ENCODE measurements around the gene GAPDHS.

GAPDHS gene

DNA sequence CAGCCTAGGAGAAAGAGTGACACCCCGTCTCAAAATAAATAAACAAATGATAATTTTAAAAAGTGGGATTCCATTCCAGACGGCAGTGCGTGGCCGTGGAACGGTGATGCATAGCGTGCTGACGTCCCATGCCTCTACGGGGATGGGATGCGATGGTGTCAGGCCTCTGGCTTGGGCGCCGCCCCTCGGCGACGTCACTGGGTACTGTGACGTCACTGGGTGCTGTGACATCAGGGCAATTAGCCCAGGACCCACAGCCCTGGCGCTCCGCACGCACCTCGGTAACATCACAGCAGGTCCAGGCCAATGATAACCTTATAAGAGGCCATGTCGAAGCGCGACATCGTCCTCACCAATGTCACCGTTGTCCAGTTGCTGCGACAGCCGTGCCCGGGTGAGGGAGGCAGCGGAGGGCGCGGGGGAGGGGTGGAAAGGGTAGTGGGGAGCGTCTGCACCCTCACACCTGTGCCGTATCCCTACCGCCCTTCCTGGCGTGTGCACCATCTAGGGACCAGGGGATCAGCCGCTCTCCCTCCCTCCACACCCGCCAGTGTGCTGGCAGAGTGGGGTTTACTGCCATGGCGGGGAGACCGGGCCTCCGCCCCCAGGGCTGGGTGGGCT lies at the start of gene GAPDHS:
GAPDHS (plus strand) TSS at position 256 of the 621 bp plus-strand sequence; CDS start at position 328, 72 bp downstream.
- H3K27ac Mint-ChIP-seq, result no peak within 1 kb of the TSS
- H3K27me3 Mint-ChIP-seq, result peaks cover 45% of the 10 kb centered on the region
- H3K9me3 Mint-ChIP-seq, result no peaks in the 10 kb centered on the region
- no peak for ATAC-seq
- peak within 1 kb of the TSS; percentile 23 for H3K4me3 Mint-ChIP-seq
- H3K36me3 Mint-ChIP-seq, result no peaks in the 10 kb centered on the region
- H3K4me1 Mint-ChIP-seq, result peaks cover 16% of the 10 kb centered on the region

DNA sequence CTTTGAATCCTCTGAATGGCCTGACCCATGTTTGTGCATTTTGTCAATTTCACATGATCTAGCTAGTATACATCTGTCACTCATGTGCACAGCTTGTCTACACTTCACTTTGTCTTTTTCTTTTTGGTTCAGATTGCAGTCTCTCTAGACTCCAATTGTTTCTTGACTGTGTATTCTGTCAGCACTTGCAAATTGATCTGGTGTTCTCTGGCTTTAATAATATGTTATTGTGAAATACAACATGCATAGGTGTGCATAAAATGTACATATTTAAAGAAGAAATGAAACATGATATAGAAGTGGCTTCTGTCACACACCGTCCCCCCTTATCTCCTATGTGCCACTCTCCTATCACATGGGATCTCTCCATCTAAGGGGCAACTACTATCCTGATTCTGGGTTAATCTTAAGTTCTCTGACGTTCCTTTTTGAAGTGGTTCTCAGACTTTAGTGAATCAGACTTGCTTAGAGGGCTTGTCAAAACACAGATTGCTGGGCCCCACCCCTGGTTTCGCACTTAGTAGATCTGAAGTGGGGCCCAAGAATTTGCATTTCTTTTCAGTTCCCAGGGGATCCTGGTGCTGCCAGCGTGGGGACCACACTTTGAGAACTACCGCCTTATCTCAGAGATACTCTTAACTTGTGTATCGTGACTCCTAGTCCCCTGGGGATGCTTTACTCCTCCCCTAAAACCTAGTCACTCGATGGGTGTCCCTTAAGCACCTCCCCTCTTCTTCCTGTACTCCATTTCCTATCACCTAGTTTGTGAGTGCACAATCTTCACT lies 48.8 kb upstream of the GAPDHS start:
- Mint-ChIP-seq H3K4me3 (peak overlapping the region; percentile 28), H3K4me1 (peaks cover 14% of the 10 kb centered on the region), H3K27me3 (no peaks in the 10 kb centered on the region), H3K27ac (peak overlapping the region; percentile 68), H3K36me3 (no peaks in the 10 kb centered on the region), H3K9me3 (no peaks in the 10 kb centered on the region)
- ATAC-seq, result peak; percentile 97

DNA sequence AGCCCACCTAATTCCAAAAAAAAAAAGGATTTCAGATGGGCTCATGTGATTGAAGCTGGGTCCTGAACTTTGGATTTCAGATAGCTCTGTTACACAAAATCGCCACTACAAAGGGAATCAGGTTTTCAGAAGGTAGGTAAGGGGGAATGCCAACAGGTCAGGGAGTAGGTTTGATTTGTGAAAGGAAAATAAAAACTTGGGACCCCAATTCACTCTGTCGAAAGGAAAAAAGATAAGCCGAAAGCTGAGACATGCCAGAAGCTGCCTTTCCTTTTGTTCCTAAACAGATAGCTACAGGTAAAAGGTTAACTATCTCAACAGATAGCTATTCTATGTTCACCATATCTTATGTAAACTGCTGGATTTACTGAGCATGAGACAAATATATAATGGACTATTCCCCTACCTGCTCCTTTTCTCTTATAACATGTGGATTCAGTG lies 47.0 kb upstream of the GAPDHS start:
- Mint-ChIP-seq H3K9me3 (no peaks in the 10 kb centered on the region), H3K4me3 (no peak overlapping the region), H3K36me3 (no peaks in the 10 kb centered on the region), H3K27me3 (peaks cover 17% of the 10 kb centered on the region), H3K4me1 (peaks cover 14% of the 10 kb centered on the region), H3K27ac (no peak overlapping the region)
- ATAC-seq, result no peak

DNA sequence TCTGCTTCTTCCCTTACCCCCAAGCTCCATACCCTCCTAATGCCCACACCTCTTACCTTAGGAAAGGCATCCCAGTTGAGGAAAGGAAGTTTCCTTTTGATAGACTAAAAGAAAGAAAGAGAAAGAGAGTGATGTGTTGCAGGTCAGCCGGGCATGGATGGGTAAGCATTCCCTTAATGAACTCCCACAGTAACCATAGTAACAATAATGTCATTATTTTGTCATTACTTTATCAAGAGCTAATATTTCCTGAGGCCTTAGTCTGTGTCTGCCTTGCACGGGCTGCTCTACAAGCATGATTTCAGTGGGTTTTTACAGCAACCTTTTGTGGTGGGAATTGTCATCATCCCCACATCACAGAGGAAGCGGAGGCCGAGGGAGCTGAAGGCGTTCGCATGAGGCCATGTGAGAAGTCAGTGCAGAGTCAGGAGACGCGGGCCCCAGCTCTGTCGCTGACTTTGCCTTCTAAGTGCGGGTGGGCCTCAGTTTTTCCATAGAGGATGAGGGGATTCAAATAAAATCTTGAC lies 45.5 kb upstream of the GAPDHS start:
- ATAC-seq, result no peak
- H3K4me1 Mint-ChIP-seq, result peaks cover 14% of the 10 kb centered on the region
- no peaks in the 10 kb centered on the region for H3K36me3 Mint-ChIP-seq
- no peak overlapping the region for H3K4me3 Mint-ChIP-seq
- H3K9me3 Mint-ChIP-seq, result no peaks in the 10 kb centered on the region
- no peak overlapping the region for H3K27ac Mint-ChIP-seq
- peaks cover 21% of the 10 kb centered on the region for H3K27me3 Mint-ChIP-seq

DNA sequence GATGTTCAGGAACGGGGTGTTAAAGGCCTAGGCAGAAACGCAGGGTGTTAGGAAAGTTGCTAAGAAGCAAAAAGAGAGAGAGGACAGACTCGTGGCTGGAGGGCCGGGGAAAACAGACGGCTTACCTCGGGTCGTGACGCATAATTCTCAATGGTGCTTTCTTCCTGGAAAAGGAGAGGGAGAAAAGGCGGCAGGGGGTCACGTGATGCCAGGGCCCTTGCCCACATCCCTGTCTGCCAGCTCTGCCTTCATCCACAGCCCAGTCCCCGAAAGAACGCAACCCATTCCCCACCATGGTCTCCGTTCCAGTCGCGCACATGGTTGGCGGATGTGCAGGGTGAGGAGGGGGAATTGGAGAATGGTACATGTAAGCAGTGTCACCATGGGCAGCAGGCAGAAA lies 44.6 kb upstream of the GAPDHS start:
- no peak overlapping the region for H3K27ac Mint-ChIP-seq
- peaks cover 21% of the 10 kb centered on the region for H3K27me3 Mint-ChIP-seq
- H3K9me3 Mint-ChIP-seq, result no peaks in the 10 kb centered on the region
- no peak for ATAC-seq
- H3K4me1 Mint-ChIP-seq, result peaks cover 14% of the 10 kb centered on the region
- H3K4me3 Mint-ChIP-seq, result no peak overlapping the region
- no peaks in the 10 kb centered on the region for H3K36me3 Mint-ChIP-seq

DNA sequence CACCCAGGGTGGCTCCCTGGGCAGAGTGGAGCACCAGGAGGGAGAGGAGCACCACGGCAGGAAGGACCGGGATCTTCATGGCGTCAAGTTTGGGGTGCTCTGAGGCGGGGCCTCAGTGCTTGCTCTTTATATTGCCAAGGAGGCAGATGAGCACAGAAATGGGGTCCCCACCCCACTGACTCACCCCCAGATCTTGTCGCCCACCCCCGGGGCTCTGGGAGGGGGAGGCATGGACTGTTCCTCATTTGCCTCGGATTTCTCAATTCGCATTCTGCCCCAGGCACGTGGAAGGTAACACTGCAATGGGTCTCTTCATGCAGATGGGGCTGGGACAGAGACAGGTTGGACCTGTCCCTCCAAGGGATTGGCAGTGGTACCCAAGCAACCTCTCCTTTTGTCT lies 42.9 kb upstream of the GAPDHS start, which contains the start of gene KRTDAP:
KRTDAP (minus strand) TSS at position 101 of the 400 bp plus-strand sequence; CDS start at position 79, 22 bp downstream.
- no peak for ATAC-seq
- Mint-ChIP-seq H3K27me3 (peaks cover 21% of the 10 kb centered on the region), H3K36me3 (no peaks in the 10 kb centered on the region), H3K4me1 (peaks cover 6% of the 10 kb centered on the region), H3K9me3 (no peaks in the 10 kb centered on the region), H3K27ac (no peak within 1 kb of the TSS), H3K4me3 (no peak within 1 kb of the TSS)

DNA sequence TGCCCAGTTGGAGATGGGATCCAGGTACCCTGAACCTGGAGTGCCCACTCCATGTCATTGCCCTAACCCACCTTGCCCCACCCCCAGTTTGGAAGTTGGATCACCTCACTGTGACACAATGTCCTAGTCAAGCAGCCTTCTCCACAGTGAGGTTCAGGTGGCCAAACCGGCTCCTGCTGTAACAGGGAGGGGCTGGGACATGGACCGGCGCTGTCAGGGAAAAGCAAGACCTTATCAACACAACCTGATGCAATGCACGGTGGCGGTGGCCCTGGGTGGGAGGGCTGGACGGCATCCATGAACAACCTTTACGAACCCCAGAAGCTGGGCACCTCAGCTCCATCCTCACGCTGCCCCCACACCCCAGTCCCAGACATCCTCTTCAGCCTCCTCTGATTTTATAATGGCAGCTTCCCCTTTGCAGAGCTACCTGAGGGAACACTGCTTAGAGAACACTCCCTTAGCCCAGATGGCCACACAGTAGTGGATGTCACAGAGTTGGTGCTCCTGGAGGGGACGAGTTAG lies 41.4 kb upstream of the GAPDHS start:
- H3K27ac Mint-ChIP-seq, result no peak overlapping the region
- H3K27me3 Mint-ChIP-seq, result peaks cover 21% of the 10 kb centered on the region

DNA sequence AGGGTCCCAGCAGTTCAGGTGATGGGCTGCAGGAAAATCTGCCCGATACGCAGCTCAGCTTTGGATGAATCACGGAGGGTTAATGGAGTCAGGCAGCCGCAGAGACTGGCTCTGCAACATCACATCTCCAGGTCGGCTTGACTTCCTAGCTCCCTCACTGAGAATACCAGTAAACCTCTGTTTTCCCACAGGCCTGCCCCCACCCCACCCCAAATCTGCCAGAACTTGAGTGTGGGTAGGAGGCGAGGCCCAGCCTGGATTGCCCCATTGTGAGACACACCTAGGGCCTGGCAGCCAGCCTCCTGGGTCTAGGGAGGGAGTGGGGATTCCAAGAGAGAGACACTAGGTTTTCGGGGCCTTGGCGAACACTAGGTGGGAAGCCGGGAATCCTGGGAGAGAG lies 39.3 kb upstream of the GAPDHS start:
- Mint-ChIP-seq H3K4me1 (peaks cover 10% of the 10 kb centered on the region), H3K36me3 (no peaks in the 10 kb centered on the region), H3K9me3 (no peaks in the 10 kb centered on the region), H3K4me3 (no peak overlapping the region), H3K27ac (no peak overlapping the region), H3K27me3 (peaks cover 21% of the 10 kb centered on the region)
- ATAC-seq, result no peak

More for the DNA sequence above, 41.4 kb upstream of the GAPDHS start:
- ATAC-seq, result no peak
- Mint-ChIP-seq H3K4me1 (peaks cover 10% of the 10 kb centered on the region), H3K9me3 (no peaks in the 10 kb centered on the region), H3K4me3 (no peak overlapping the region), H3K36me3 (no peaks in the 10 kb centered on the region)

DNA sequence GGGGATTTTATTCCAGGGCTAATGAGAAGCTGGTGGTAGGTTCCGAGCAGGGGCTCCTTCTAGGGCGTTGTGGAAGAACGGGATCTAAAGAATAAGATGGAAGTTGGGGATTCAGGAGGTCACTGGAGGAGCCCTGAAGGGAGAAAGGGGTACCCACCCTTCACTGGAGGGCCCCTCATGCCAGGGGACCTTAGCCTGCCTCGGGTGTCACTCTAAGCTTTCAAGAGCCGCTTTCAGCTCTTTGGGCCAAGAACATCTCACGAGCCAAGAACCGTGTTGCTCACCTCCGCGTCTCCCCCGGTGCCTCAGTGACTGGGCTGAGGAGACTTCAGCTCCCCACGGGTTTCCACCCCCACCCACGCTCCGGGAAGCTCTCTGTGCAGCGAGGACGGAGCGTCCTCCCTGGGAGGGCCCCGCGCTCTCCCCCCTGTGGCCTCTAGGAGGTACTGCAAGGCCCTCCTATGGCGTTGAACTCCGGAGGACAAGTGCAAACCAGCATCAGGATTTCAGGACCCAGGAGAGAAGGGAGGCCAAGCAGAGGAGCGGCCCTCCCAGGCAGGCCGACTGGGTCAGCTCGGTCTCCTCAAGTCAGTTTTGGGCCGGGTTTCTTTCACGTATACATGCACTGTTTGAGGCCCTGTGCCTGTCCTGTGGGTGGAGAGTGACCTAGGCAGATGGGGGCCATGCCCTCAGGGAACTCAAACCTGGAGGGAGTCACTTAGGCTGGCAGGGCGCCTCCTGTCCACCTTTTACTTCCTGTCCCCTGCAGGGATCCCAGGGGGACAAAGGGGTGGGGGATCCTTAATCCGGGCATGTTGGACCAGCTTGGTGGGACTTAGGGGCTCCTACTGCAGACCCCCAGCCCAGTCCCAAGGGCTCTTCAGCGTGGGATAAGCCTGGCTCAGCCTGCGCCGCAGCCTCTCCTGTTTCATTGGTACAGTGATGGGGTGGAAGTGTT lies 37.9 kb upstream of the GAPDHS start:
- Mint-ChIP-seq H3K4me1 (peaks cover 10% of the 10 kb centered on the region), H3K36me3 (no peaks in the 10 kb centered on the region), H3K27me3 (peaks cover 18% of the 10 kb centered on the region), H3K9me3 (no peaks in the 10 kb centered on the region), H3K4me3 (no peak overlapping the region), H3K27ac (no peak overlapping the region)
- peak; percentile 74 for ATAC-seq

DNA sequence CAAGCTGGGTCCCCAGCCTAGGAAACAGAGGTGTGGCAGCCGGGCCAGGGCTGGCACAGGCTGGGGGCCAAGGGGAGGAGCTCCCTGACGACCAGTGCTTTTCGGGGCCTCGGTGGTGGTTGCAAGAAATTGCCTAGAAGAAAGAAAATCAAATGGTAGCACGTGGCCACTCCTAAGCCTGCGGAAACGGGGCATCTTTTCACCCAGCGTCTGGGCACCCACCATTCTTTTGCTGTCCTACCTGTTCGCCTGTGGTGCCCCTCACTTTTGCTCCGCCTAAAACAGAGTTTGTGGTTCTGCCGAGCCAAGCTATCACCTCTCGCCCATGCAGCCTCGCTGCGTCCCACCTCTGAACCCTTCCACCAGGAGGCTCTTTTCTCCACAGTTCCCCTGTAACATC lies 35.9 kb upstream of the GAPDHS start:
- no peak for ATAC-seq

DNA sequence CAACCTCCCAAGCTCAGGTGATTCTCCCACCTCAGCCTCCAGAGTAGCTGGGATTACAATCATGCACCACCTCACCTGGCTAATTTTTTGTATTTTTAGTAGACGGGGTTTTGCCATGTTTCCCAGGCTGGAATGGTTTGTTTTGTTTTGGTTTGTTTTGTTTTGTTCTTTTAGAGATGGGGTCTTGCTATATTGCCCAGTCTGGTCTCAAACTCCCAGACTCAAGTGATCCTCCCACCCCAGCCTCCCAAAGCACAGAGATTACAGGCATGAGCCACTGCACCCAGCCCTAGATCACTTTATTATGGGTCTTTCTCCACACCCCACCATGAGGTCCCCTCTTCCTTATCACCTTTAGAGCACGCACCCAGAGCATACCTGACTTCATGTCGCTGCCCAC lies 35.0 kb upstream of the GAPDHS start:
- H3K4me3 Mint-ChIP-seq, result no peak overlapping the region
- no peak for ATAC-seq
- H3K36me3 Mint-ChIP-seq, result no peaks in the 10 kb centered on the region
- H3K27me3 Mint-ChIP-seq, result peaks cover 33% of the 10 kb centered on the region
- no peaks in the 10 kb centered on the region for H3K9me3 Mint-ChIP-seq
- H3K27ac Mint-ChIP-seq, result no peak overlapping the region
- H3K4me1 Mint-ChIP-seq, result peaks cover 10% of the 10 kb centered on the region

More for the DNA sequence above, 35.9 kb upstream of the GAPDHS start:
- H3K9me3 Mint-ChIP-seq, result no peaks in the 10 kb centered on the region
- no peak overlapping the region for H3K4me3 Mint-ChIP-seq
- no peaks in the 10 kb centered on the region for H3K36me3 Mint-ChIP-seq
- H3K27me3 Mint-ChIP-seq, result peaks cover 25% of the 10 kb centered on the region
- H3K4me1 Mint-ChIP-seq, result peaks cover 10% of the 10 kb centered on the region
- no peak overlapping the region for H3K27ac Mint-ChIP-seq

DNA sequence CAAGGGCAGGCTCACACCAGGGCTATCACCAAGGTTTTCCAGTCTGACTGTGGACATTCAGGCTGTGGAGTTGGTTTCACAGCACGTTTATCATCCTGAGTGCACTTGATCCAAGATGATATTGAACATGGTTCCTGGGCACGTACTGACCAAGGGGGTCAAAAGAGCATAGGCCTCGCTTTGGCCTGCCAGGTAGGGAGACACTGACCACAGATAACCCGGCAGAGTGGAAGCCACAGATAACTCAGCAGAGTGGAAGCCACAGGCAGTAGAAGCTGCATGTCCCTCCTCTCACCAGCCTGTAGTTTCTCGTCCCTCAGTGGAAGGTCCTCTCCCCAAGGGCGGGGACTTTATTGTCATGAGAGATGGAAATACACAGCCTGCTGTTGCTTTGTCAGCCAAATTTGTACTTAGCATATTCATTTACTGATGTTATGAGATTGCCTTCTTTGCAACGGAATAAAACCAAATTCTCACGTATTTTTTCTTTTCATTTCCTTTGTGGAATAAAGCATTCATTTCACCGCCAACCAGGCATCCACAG lies 34.2 kb upstream of the GAPDHS start:
- Mint-ChIP-seq H3K4me3 (no peak overlapping the region), H3K36me3 (no peaks in the 10 kb centered on the region), H3K4me1 (peaks cover 10% of the 10 kb centered on the region), H3K27me3 (peaks cover 38% of the 10 kb centered on the region), H3K27ac (no peak overlapping the region), H3K9me3 (no peaks in the 10 kb centered on the region)
- ATAC-seq, result no peak

DNA sequence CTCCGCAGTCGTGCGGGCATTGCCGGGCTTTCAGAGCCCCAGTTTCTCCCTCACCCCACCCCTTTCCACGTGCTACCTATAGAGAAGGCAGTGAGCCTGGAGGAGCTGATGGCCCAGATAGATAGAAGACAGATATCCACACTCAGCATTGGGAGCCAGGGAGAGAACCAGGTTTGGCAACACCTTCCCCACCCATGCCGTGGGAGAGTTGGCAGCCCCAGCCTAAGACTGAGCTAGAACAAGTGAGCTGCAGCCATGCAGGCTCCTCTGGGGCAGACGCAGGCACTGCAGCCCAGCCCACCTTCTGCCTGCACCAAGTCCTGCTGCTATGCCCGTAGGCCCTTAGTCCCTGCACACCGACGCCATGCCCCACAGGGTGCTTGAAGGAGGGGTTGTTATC lies 32.6 kb upstream of the GAPDHS start:
- Mint-ChIP-seq H3K4me3 (no peak overlapping the region), H3K27me3 (peaks cover 43% of the 10 kb centered on the region)

DNA sequence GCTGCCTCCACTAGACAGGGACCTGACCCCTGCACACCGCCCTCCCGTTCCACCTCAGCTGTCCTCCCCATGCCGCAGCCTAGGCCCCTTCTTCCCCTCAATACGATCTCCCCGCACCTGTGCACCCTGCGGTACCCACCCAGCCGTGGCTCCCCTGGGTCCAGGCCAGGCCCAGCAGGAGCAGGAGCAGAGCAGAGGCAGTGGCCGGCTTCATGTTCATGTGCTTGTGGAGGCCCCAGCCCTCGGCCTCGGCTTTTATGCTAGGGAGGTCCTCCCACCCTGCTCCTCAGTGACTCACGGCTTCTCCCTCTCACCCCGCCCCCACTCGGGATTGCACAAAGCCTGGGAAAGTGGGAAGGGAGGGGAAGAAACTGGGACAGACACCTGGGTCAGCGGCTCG lies 31.6 kb upstream of the GAPDHS start:
- Mint-ChIP-seq H3K27me3 (peaks cover 43% of the 10 kb centered on the region), H3K9me3 (no peaks in the 10 kb centered on the region), H3K4me3 (no peak overlapping the region), H3K36me3 (no peaks in the 10 kb centered on the region), H3K27ac (no peak overlapping the region), H3K4me1 (no peaks in the 10 kb centered on the region)
- no peak for ATAC-seq

More for the DNA sequence above, 32.6 kb upstream of the GAPDHS start:
- no peak for ATAC-seq
- Mint-ChIP-seq H3K9me3 (no peaks in the 10 kb centered on the region), H3K27ac (no peak overlapping the region), H3K36me3 (no peaks in the 10 kb centered on the region), H3K4me1 (peaks cover 1% of the 10 kb centered on the region)
